GM19238 (cell line): Measurements from ENCODE around the gene NCR1.
"Not testable (repeated sequence)": the region's sequence is repeated elsewhere in the genome, so short reads cannot be mapped to it uniquely, and the experiment has no call there.

ENCODE experiments used
- DNase-seq: peaks from one replicate; pipeline ENCODE4 v3.0.0; 2011; ENCODE audit warnings: low spot score; ENCODE audit not compliant: insufficient read length

Gene NCR1, protein sequence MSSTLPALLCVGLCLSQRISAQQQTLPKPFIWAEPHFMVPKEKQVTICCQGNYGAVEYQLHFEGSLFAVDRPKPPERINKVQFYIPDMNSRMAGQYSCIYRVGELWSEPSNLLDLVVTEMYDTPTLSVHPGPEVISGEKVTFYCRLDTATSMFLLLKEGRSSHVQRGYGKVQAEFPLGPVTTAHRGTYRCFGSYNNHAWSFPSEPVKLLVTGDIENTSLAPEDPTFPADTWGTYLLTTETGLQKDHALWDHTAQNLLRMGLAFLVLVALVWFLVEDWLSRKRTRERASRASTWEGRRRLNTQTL

GRCh38 chr19:54905803-54906511 is at the start of gene NCR1:
Gene NCR1 (plus strand): TSS chr19:54906148. CDS start chr19:54906188, 40 bp downstream.
- no peak for DNase-seq

DNA sequence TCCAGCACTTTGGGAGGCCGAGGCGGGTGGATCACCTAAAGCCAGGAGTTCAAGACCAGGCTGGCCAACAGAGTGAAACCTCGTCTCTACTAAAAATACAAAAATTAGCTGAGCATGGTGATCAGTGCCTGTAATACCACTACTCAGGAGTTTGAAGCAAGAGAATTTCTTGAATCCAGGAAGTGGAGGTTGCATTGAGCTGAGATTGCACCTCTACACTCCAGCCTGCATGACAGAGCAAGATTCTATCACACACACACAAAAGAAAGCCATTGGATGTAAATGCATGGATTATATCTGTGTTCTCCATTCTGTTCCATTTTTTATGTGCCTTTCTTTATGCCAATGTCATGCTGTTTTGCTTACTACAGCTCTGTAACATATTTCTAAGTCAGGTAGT is 47.5 kb upstream of the NCR1 start:
- not testable (repeated sequence) for DNase-seq

DNA sequence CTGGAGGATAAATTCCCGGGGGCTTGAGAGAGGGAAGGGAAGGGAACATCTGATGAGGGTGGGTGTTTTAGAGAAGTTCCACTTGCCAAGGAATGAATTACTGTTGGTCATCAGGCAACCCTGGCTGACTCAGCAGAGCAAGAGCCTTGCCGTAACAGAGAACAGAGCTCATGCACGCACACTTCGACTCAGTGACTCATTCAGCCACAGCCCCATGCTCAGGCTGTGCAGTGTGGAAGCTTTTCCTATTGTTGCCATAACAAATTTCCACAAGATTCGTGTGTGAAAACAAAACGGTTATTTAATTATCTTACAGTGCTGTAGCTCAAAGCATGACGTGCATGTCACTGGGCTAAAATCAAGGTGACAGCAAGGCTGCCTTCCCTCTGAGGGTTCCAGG is 46.5 kb upstream of the NCR1 start:
- not testable (repeated sequence) for DNase-seq

- DNase-seq = not testable (repeated sequence)
Observed at GRCh38 chr19:54863459-54863858, 42.5 kb upstream of the NCR1 start.

DNA sequence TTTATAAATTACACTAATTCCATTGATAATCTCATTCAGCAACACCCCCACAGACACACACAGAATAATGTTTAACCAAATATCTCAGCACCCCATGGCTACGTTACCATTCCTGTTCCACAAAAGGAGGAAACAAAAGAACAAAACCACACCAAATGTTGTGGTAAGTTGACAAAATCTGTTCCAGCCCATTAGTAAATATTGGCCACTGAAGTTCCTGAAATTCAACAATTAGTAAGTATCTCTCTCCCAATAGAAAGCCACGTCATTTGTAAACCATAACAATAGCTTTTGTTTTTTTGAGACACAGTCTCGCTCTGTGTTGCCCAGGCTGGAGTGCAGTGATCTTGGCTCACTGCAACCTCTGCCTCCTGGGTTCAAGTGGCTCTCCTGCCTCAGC is 34.3 kb upstream of the NCR1 start:
- no peak for DNase-seq

- DNase-seq = no peak
Observed at GRCh38 chr19:54873990-54874389, 32.0 kb upstream of the NCR1 start, which contains the start of gene FCAR. Gene FCAR (plus strand): TSS chr19:54874235. CDS start chr19:54874290, 55 bp downstream.

GRCh38 chr19:54875506-54875905 is 30.4 kb upstream of the NCR1 start:
- no peak for DNase-seq

GRCh38 chr19:54877471-54877870 is 28.5 kb upstream of the NCR1 start:
- DNase-seq = no peak

GRCh38 chr19:54881884-54882283 is 24.1 kb upstream of the NCR1 start:
- DNase-seq = no peak

DNA sequence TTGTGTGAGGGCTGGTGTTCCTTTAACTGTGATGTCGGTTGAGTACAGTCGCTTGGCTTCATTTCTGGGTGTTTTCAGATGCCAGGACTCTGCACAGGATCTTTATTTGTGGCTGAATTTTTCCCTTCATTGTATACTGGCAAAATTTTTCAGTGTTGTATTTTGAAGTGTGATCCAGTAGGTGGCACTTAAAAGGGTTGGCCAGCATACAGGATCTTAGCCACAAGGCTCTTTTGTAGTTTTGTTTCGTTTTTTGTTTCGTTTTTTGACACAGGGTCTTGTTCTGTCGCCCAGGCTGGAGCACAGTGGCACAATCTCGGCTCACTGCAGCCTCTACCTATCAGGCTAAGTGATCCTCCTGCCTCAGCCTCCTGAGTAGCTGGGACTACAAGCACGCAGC is 23.2 kb upstream of the NCR1 start:
- DNase-seq = no peak

DNA sequence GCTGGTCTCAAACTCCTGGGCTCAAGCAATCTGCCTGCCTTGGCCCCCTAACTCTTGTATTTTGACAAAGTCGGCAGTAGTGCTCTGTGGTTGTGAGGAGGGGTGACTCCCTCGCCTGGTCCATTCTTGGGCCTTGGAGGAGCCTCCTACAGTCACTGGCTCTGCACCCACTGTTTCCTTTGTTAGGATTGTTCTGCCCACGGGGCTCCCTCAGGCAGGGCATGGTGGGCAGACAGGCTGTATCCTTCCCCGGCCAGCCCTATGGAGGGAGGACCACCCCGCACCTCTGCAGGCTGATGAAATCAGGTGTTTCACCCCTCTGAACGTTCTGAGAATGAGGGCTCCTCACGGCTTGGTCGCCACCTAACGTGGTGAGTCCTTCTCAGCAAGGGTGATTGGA is 22.7 kb upstream of the NCR1 start:
- no peak for DNase-seq

DNA sequence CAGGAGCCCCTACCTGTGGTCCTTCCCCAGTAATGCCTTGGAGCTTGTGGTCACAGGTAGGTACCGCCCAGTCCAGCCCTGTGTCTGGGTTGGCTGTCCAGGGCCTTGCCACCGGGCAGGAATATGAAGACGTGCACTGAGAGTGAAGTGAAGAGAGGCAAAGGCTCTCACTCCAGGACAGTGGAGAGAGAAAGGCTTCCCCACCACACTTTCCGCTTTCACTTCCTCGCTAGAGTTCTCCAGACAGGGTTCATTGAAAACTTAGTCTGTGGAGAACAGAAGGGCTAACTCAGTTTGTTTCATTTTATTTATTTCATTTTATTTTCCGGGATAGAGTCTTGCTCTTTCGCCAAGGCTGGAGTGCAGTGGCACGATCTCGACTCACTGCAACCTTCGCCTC is 17.7 kb upstream of the NCR1 start:
- DNase-seq = no peak

DNA sequence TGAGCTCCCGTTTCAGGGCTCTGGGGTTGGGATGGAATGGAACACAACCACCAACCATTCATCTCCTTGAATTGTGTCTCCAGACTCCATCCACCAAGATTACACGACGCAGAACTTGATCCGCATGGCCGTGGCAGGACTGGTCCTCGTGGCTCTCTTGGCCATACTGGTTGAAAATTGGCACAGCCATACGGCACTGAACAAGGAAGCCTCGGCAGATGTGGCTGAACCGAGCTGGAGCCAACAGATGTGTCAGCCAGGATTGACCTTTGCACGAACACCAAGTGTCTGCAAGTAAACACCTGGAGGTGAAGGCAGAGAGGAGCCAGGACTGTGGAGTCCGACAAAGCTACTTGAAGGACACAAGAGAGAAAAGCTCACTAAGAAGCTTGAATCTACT is 16.4 kb upstream of the NCR1 start:
- DNase-seq = no peak

- no peak for DNase-seq
Observed at GRCh38 chr19:54893406-54893805, 12.5 kb upstream of the NCR1 start.

GRCh38 chr19:54894106-54894505 is 11.8 kb upstream of the NCR1 start:
- DNase-seq = not testable (repeated sequence)

DNA sequence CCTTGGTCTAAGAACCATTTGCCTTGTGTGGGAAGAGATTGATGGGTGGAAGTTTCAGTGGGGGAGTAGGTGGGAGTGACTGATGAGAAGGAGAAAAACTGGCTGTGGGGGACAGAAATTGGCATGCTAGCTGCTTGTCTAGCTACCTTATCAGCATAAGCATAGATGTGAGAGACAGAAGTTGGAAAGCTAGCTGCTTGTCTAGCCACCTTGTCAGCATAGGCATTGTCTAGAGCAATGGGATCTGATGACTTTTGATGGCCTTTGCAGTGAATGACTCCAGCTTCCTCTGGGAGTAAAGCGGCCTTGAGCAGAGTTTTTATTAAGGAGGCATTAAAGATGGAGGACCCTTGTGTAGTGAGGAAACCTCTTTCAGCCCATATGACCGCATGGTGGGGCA is 9.9 kb upstream of the NCR1 start:
- DNase-seq = no peak

DNA sequence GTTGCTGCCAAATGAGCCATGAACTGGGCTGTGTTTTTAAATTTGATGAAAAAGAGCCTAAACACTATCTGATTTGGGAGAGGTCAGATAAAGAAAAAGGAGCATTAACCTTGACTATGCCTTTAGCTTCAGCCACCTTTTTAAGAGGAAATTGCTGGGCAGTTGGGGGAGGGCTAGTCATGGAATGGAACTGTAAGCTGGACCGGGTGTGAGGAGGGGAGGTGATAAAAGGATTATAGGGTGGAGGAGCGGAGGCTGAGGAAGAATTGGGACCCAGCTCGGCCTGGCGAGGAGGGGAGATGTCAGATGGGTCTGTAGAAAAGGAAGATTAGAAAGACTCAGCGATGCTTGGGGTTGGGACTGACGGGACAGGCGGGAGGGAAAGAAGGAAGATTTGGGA is 7.3 kb upstream of the NCR1 start:
- DNase-seq = not testable (repeated sequence)

- not testable (repeated sequence) for DNase-seq
Observed at GRCh38 chr19:54899646-54900045, 6.3 kb upstream of the NCR1 start.

DNA sequence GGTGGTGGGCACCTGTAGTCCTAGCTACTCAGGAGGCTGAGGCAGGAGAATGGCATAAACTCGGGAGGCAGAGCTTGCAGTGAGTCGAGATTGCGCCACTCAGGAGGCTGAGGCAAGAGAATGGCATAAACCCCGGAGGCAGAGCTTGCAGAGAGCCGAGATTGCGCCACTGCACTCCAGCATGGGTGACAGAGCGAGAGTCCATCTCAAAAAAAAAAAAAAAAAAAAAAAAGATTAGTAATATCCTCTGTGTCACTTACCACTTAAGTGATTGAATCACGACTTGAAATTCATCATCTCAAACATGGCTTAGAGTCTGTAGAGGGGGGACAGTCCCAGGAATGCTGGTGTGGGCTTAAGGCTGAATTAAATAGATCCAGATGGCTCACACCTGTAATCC is 4.8 kb upstream of the NCR1 start:
- DNase-seq = not testable (repeated sequence)

- no peak for DNase-seq
Observed at GRCh38 chr19:54902061-54902460, 3.9 kb upstream of the NCR1 start.

- DNase-seq = no peak
Observed at GRCh38 chr19:54903303-54903702, 2.6 kb upstream of the NCR1 start.

DNA sequence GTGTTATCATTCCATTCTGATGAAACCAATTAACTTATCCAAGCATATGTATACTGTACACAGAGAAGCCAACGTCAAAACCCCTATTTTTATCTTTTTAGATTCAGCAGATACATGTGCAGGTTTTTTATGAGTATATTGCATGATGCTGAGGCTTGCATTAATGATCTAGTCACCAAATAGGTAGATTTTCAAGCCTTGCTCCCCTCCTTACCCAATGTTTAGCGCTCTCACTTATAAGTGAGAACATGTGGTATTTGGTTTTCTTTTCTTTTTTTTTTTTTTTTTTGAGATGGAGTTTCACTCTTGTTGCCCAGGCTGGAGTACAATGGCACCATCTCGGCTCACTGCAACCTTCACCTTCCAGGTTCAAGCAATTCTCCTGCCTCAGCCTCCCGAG is 1.7 kb upstream of the NCR1 start:
- DNase-seq = not testable (repeated sequence)

DNA sequence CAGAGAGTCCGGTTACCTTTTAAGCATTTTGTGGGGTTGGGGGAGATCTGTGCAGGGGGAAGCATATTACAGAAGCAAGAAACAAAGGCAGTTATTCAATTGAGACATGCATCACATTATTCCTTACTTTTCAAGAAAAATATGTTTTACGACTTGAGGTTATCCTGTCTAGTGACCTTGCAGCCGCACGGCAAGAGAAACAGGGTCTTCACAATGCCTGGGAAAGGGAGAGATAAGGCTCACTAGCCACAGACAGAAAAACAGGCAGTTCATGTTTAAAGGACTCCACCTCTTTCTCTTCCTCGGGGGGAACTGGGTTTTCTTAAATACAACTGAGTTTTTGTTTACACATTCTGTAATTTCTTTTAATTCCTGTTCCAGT is 536 bp upstream of the NCR1 start:
- no peak for DNase-seq
